ENCODE results near the gene PRDM9. TPM values are rescaled to one million over a fixed set of nuclear protein-coding genes. Genes with fewer than 3 reads are reported as not detected.

Gene PRDM9
- 1 to 10 TPM in 1 of 2 donors, not detected in 1; 4.7 TPM for total RNA-seq

DNA sequence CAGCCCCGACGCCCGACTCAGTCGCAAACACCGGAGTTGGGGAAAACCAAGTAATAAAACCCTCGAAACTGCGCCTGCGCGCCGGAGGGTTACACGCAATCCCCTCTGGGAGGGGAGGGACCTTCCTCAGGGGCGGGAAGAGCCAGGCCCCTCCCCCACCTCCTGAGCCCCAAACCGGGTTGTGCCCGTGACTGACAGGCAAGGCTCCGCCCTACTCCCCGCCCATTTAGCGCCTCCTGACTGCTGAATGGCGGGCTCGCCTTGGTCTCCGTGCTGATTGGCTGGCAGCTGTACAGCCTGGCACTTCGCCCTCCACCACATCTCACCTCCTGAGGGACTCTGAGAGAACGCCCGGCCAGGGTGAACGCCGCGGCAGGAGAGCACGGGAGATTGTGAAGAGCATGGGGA is at the start of gene PRDM9:
Gene PRDM9, plus strand, starts transcription at position 332 of the 408 bp plus-strand sequence. CDS start 1,425 bp downstream, outside the sequence.
- H3K27me3 ChIP-seq (replicated peaks; ENCODE audit: insufficient read depth): no peaks in the 10 kb centered on the region
- no peaks in the 10 kb centered on the region for H3K4me1 ChIP-seq (replicated peaks)
- no peaks in the 10 kb centered on the region for H3K9me3 ChIP-seq
- no peak within 1 kb of the TSS for H3K27ac ChIP-seq
- H3K36me3 ChIP-seq: no peaks in the 10 kb centered on the region
- WGBS: 77% methylated on average over 27 of the region's 27 CpGs
- intact Hi-C loops (cut with DNase I): no loop called here
- H3K4me3 ChIP-seq: no peak within 1 kb of the TSS
- TF ChIP-seq POLR2AphosphoS5 (IDR thresholded peaks at IDR 0.05) (no peak), POLR2A (IDR thresholded peaks at IDR 0.05) (no peak)
- TF ChIP-seq, protein P1, sequence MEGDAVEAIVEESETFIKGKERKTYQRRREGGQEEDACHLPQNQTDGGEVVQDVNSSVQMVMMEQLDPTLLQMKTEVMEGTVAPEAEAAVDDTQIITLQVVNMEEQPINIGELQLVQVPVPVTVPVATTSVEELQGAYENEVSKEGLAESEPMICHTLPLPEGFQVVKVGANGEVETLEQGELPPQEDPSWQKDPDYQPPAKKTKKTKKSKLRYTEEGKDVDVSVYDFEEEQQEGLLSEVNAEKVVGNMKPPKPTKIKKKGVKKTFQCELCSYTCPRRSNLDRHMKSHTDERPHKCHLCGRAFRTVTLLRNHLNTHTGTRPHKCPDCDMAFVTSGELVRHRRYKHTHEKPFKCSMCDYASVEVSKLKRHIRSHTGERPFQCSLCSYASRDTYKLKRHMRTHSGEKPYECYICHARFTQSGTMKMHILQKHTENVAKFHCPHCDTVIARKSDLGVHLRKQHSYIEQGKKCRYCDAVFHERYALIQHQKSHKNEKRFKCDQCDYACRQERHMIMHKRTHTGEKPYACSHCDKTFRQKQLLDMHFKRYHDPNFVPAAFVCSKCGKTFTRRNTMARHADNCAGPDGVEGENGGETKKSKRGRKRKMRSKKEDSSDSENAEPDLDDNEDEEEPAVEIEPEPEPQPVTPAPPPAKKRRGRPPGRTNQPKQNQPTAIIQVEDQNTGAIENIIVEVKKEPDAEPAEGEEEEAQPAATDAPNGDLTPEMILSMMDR (IDR thresholded peaks at IDR 0.05): no peak
- DNase-seq (ENCODE audit: low spot score): no peak

DNA sequence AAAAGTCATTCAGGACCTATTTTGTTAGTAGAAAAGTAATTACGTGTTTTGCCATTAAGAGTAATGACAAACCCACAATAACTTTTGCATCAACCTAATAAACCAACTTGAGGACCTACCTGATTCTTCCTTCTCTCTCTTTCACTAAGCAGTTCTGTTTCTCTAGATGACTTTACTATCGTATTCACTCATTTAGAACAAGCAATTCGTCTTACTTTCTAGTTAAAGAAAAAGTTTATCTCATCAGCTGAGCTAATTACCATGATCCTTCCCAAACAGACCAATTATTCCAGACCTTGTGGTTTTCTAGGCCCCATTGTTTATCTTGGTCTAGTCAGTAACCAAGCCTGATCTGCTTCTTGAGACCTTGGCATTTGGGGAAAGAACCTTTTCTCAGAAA is 49.6 kb upstream of the PRDM9 start:
- TF ChIP-seq POLR2A (IDR thresholded peaks at IDR 0.05) (no peak), POLR2AphosphoS5 (IDR thresholded peaks at IDR 0.05) (no peak)
- TF ChIP-seq, protein P1 (IDR thresholded peaks at IDR 0.05): no peak
- Histone ChIP-seq H3K36me3 (no peaks in the 10 kb centered on the region), H3K4me1 (replicated peaks) (no peaks in the 10 kb centered on the region), H3K9me3 (no peaks in the 10 kb centered on the region), H3K27ac (no peak overlapping the region), H3K4me3 (no peak overlapping the region), H3K27me3 (replicated peaks; ENCODE audit: insufficient read depth) (no peaks in the 10 kb centered on the region)
- DNase-seq (ENCODE audit: low spot score): no peak
- 66% methylated on average over 3 of the region's 3 CpGs for WGBS
- intact Hi-C loops (cut with DNase I): no loop called here

DNA sequence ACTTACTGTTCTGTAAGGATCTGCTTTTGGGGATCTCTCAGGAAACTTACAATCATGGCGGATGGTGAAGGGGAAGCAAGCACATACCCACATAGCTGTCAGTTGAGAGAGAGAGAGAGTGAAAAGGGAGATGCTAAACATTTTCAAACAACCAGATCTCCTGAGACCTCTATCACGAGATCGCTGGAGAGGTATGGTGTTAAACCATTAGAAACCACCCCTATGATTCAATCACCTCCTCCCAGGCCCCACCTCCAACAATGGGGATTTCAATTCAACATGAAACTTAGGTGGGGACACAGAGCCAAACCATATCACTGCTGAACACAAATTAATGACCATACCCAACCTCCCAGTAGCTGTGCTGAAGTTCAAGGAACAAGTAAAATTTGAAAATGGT is 48.2 kb upstream of the PRDM9 start:
- no peaks in the 10 kb centered on the region for H3K36me3 ChIP-seq
- TF ChIP-seq POLR2AphosphoS5 (IDR thresholded peaks at IDR 0.05) (no peak), POLR2A (IDR thresholded peaks at IDR 0.05) (no peak)
- TF ChIP-seq, protein P1 (IDR thresholded peaks at IDR 0.05): no peak
- H3K27me3 ChIP-seq (replicated peaks; ENCODE audit: insufficient read depth): no peaks in the 10 kb centered on the region
- H3K4me1 ChIP-seq (replicated peaks): no peaks in the 10 kb centered on the region
- H3K9me3 ChIP-seq: no peaks in the 10 kb centered on the region
- no peak for DNase-seq (ENCODE audit: low spot score)
- 97% methylated on average over 3 of the region's 3 CpGs for WGBS
- intact Hi-C loops (cut with DNase I): no loop called here
- no peak overlapping the region for H3K4me3 ChIP-seq
- H3K27ac ChIP-seq: no peak overlapping the region

DNA sequence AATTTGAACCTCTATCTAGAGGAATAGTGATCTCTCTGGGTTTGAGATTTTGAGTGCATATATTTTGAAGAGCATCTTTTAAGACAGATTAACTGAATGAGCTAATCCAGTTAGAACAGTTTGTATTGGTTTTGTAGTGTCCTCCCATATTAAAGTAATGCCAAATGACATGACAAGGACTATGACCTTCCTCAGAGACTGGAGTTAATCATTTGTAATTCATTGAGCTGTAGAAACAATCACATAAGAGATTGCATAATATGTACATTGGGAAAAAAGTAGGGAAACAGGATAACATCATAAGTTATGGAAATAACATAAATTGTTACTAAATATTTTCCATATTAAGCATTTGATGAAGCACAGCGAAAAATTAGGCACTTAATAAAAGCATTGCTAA is 45.8 kb upstream of the PRDM9 start:
- no peak for DNase-seq (ENCODE audit: low spot score)
- 93% methylated on average over 1 of the region's 1 CpG for WGBS
- TF ChIP-seq POLR2A (IDR thresholded peaks at IDR 0.05) (no peak), POLR2AphosphoS5 (IDR thresholded peaks at IDR 0.05) (no peak)
- TF ChIP-seq, protein P1 (IDR thresholded peaks at IDR 0.05): no peak
- Histone ChIP-seq H3K27me3 (replicated peaks; ENCODE audit: insufficient read depth) (no peaks in the 10 kb centered on the region), H3K9me3 (no peaks in the 10 kb centered on the region), H3K4me1 (replicated peaks) (no peaks in the 10 kb centered on the region), H3K36me3 (no peaks in the 10 kb centered on the region), H3K27ac (no peak overlapping the region), H3K4me3 (no peak overlapping the region)
- intact Hi-C loops (cut with DNase I): no loop called here

DNA sequence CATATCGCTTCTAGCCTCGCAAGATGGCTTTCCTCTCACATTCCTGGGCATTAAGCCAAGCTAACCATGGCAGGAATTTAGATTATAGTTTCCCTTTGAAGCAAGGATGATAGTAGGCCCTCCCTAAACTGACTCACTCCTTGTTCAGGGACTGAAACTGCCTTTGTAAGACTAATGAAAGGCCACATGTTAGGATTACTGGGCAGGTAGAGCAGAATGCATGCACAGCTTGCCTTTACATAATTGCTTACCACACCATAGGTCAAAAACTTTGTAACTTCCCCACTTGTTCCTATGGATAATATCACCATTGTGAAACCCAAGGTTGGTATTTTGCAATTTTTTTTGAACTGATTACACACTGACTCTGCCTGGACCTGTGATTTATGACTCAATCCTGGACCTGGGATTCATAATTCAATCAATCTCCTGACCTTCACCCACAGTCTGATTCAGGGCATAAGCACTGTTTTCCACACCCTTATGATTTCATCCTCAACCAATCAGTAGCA is 41.0 kb upstream of the PRDM9 start:
- H3K27ac ChIP-seq: no peak overlapping the region
- H3K36me3 ChIP-seq: no peaks in the 10 kb centered on the region
- WGBS: 24% methylated on average over 2 of the region's 2 CpGs
- H3K9me3 ChIP-seq: no peaks in the 10 kb centered on the region
- no peak for DNase-seq (ENCODE audit: low spot score)
- no peaks in the 10 kb centered on the region for H3K4me1 ChIP-seq (replicated peaks)
- no peaks in the 10 kb centered on the region for H3K27me3 ChIP-seq (replicated peaks; ENCODE audit: insufficient read depth)
- intact Hi-C loops (cut with DNase I): no loop called here
- TF ChIP-seq, protein P1 (IDR thresholded peaks at IDR 0.05): no peak
- H3K4me3 ChIP-seq: no peak overlapping the region

Measured in prostate gland (tissue), 2 donors.